GM18520 (cell line): ENCODE measurements around the gene SLC39A11.

Source experiments
- ATAC-seq: cut with Tn5 transposase; IDR thresholded peaks from one replicate; pipeline ENCODE4 v1.9.1; 2021; ENCODE audit not compliant: unreplicated experiment

Gene SLC39A11

GRCh38 chr17:72611172-72611571, 481.3 kb downstream of the SLC39A11 start:
- no peak for ATAC-seq

GRCh38 chr17:72609501-72609900, 483.0 kb downstream of the SLC39A11 start:
- ATAC-seq: no peak

- ATAC-seq: no peak
These were observed 484.1 kb downstream of the SLC39A11 start for GRCh38 chr17:72608436-72608835.

- ATAC-seq: no peak
These were observed 485.8 kb downstream of the SLC39A11 start for GRCh38 chr17:72606656-72607055.

GRCh38 chr17:72605543-72605942, 486.9 kb downstream of the SLC39A11 start:
- no peak for ATAC-seq

GRCh38 chr17:72604518-72604917, 488.0 kb downstream of the SLC39A11 start:
- ATAC-seq: no peak

- no peak for ATAC-seq
These were observed 488.9 kb downstream of the SLC39A11 start for GRCh38 chr17:72603420-72604242.

- no peak for ATAC-seq
These were observed 489.7 kb downstream of the SLC39A11 start for GRCh38 chr17:72602517-72603419.

GRCh38 chr17:72600934-72601333, 491.6 kb downstream of the SLC39A11 start:
- no peak for ATAC-seq

GRCh38 chr17:72599891-72600290, 492.6 kb downstream of the SLC39A11 start:
- ATAC-seq: no peak

GRCh38 chr17:72598695-72599094, 493.8 kb downstream of the SLC39A11 start:
- no peak for ATAC-seq

- no peak for ATAC-seq
These were observed 495.0 kb downstream of the SLC39A11 start for GRCh38 chr17:72597354-72598087.
